Spleen (tissue), 7 donors: ENCODE results near the gene ADAMTS14.

Experiments used
- POLR2A ChIP-seq, 3 donors: fragments of 450-650 bp; IDR thresholded peaks; one replicate each; pipeline ENCODE4 v1.5.1; 2017; ENCODE audit warnings: antibody characterized with exemption in 3 of 3, mild to moderate bottlenecking in 1 of 3
- TF ChIP-seq, protein P1 (sequence below), 11 experiments: fragments of 200-600 bp in 7 of 11; fragments of 450-650 bp in 4 of 11; sonication (generic) in 4 of 11; IDR thresholded peaks in 8 of 11; conservative IDR thresholded peaks in 3 of 11; 1 replicate in 7 of 11; 2 replicates in 4 of 11; pipeline versions ENCODE4 v1.4.0 to v1.8.0; 2016 to 2021; ENCODE audit warnings: antibody characterized with exemption in 11 of 11, inconsistent platforms in 4 of 11, mild to moderate bottlenecking in 1 of 11
- donor health status: DM: no; HTN: no; CAD: no; lungs with moderate emphysema.
- donor health status: DM: no; HTN: no; CAD: no.
- donor health status: DM: no; HTN: no; CAD: no.

DNA sequence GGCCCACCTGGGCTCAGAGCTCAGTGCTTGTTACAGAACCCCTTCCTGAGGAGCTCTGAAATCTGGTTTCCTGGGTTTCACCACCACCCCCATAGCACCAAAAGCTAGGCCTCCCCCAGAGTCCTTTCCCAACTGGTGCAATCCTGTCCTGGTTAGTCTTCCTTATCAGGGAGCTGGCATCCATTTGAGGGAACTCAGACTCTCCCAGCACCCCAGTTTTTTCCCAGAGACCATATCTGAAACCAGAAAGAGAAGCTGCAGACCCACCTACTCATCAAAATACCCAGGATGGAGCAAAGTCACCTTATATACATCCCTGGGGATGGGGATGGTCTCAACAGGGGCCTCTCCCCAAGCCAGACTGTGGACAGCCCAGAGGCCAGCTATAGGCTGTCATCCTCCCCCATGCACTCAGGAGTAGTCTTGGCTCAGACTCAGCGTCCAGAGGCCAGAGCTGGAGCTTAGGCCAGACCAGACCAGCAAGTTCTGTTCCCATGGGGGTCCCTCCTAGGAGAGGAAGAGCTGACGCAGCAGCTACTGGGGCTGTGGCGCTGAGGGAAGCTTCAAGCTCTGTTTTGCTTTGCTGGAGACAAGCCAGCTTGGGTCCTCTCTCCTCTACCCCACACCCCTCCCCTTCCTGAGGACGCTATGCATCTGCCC lies 109.9 kb downstream of the ADAMTS14 start:
- TF ChIP-seq, protein P1, sequence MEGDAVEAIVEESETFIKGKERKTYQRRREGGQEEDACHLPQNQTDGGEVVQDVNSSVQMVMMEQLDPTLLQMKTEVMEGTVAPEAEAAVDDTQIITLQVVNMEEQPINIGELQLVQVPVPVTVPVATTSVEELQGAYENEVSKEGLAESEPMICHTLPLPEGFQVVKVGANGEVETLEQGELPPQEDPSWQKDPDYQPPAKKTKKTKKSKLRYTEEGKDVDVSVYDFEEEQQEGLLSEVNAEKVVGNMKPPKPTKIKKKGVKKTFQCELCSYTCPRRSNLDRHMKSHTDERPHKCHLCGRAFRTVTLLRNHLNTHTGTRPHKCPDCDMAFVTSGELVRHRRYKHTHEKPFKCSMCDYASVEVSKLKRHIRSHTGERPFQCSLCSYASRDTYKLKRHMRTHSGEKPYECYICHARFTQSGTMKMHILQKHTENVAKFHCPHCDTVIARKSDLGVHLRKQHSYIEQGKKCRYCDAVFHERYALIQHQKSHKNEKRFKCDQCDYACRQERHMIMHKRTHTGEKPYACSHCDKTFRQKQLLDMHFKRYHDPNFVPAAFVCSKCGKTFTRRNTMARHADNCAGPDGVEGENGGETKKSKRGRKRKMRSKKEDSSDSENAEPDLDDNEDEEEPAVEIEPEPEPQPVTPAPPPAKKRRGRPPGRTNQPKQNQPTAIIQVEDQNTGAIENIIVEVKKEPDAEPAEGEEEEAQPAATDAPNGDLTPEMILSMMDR (IDR thresholded peaks at IDR 0.05 in 8 of 11, conservative IDR thresholded peaks at IDR 0.05 in 3 of 11) = no peak
- no peak for TF ChIP-seq POLR2A (IDR thresholded peaks at IDR 0.05)
